OCI-LY1 (cell line): ENCODE measurements around the gene ZMYND19.
A peak's percentile ranks its signal among the peaks of the same experiment; 100 is the strongest.

Source experiments
- H2AFZ ChIP-seq: fragments of 200-600 bp; sonication (generic), shearing (Covaris generic); 2 replicates; pipeline ENCODE4 v1.6.0; 2014; ENCODE audit warnings: antibody characterized with exemption, mild to moderate bottlenecking, low read length
- H3F3A ChIP-seq: fragments of 200-600 bp; sonication (generic), shearing (Covaris generic); 2 replicates; pipeline ENCODE4 v1.6.0; 2014; ENCODE audit warnings: mild to moderate bottlenecking, antibody characterized with exemption, low read length, moderate library complexity; ENCODE audit not compliant: insufficient read depth
- H3K27ac ChIP-seq: fragments of 200-600 bp; sonication (generic); 2 replicates; pipeline ENCODE4 v1.5.1; 2014; ENCODE audit warnings: low read length, mixed run types, mild to moderate bottlenecking, low read depth; ENCODE audit not compliant: poor library complexity, severe bottlenecking
- H3K27me3 ChIP-seq: fragments of 200-600 bp; sonication (generic); 2 replicates; pipeline ENCODE4 v1.6.0; 2014; ENCODE audit warnings: antibody characterized with exemption, mild to moderate bottlenecking, low read length, moderate library complexity; ENCODE audit not compliant: insufficient read depth
- H3K36me3 ChIP-seq: fragments of 200-600 bp; sonication (generic); 2 replicates; pipeline ENCODE4 v1.6.1; 2014; ENCODE audit warnings: mild to moderate bottlenecking, antibody characterized with exemption, low read length, moderate library complexity, mixed read lengths; ENCODE audit not compliant: insufficient read depth
- H3K4me1 ChIP-seq: fragments of 200-600 bp; sonication (generic); 2 replicates; pipeline ENCODE4 v1.5.1; 2014; ENCODE audit warnings: mild to moderate bottlenecking, low read length, moderate library complexity; ENCODE audit not compliant: insufficient read depth, severe bottlenecking
- H3K4me2 ChIP-seq: fragments of 200-600 bp; sonication (generic), shearing (Covaris generic); 2 replicates; pipeline ENCODE4 v1.6.1; 2014; ENCODE audit warnings: low read length
- H3K4me3 ChIP-seq: fragments of 200-600 bp; sonication (generic); 2 replicates; pipeline ENCODE4 v1.5.1; 2014; ENCODE audit warnings: low read length, low read depth, mild to moderate bottlenecking, mixed read lengths; ENCODE audit not compliant: poor library complexity, severe bottlenecking
- H3K79me2 ChIP-seq: fragments of 200-600 bp; shearing (Covaris generic); 2 replicates; pipeline ENCODE4 v1.6.1; 2016; ENCODE audit warnings: mixed run types, low read length, mixed read lengths; ENCODE audit not compliant: insufficient read depth
- H3K9ac ChIP-seq: fragments of 200-600 bp; sonication (generic), shearing (Covaris generic); 2 replicates; pipeline ENCODE4 v1.6.1; 2014; ENCODE audit warnings: mild to moderate bottlenecking, low read length, mixed read lengths
- H3K9me2 ChIP-seq: fragments of 200-600 bp; sonication (generic), shearing (Covaris generic); 2 replicates; pipeline ENCODE4 v1.6.1; 2014; ENCODE audit warnings: low read depth, mild to moderate bottlenecking, low read length, mixed read lengths
- H3K9me3 ChIP-seq: fragments of 200-600 bp; shearing (Covaris generic); 2 replicates; pipeline ENCODE4 v1.6.1; 2014; ENCODE audit warnings: low read length, mixed read lengths
- H4K20me1 ChIP-seq: fragments of 200-600 bp; sonication (generic), shearing (Covaris generic); 2 replicates; pipeline ENCODE4 v1.6.0; 2016; ENCODE audit warnings: mild to moderate bottlenecking, low read length; ENCODE audit not compliant: insufficient read depth
- CTCF ChIP-seq: fragments of 200-600 bp; sonication (generic), shearing (Covaris generic); IDR thresholded peaks from 2 replicates; pipeline ENCODE4 v1.5.1; 2017; ENCODE audit warnings: mild to moderate bottlenecking, antibody characterized with exemption, low read length, moderate library complexity, mixed read lengths
- EZH2 ChIP-seq: fragments of 200-600 bp; sonication (generic), shearing (Covaris generic); IDR thresholded peaks from 2 replicates; pipeline ENCODE4 v1.8.0; 2017; ENCODE audit warnings: borderline replicate concordance, mixed run types, mild to moderate bottlenecking, antibody characterized with exemption, low read length, moderate library complexity, mixed read lengths

ZMYND19 gene

GRCh38 chr9:137607141-137607857 is 17.0 kb upstream of the ZMYND19 start:
- Histone ChIP-seq H2AFZ (no peak overlapping the region), H3K27me3 (no peaks in the 10 kb centered on the region), H3K9ac (peak overlapping the region; percentile 22; the same call in 1 of the 2 replicates), H3K36me3 (no peaks in the 10 kb centered on the region), H3F3A (no peaks in the 10 kb centered on the region), H3K9me2 (no peaks in the 10 kb centered on the region), H3K4me2 (peak overlapping the region; percentile 81), H3K79me2 (no peaks in the 10 kb centered on the region), H3K4me3 (peak overlapping the region; percentile 93), H3K9me3 (no peaks in the 10 kb centered on the region), H4K20me1 (no peaks in the 10 kb centered on the region), H3K4me1 (peaks cover 52% of the 10 kb centered on the region), H3K27ac (no peak overlapping the region)
- TF ChIP-seq EZH2: no peak
- no peak for TF ChIP-seq CTCF

- Histone ChIP-seq H3K9me2 (no peaks in the 10 kb centered on the region), H3K4me2 (peak overlapping the region; percentile 81), H3K9ac (peak overlapping the region; percentile 90), H3K4me3 (peak overlapping the region; percentile 93), H3K4me1 (peaks cover 46% of the 10 kb centered on the region), H4K20me1 (no peaks in the 10 kb centered on the region), H3K27ac (no peak overlapping the region), H2AFZ (no peak overlapping the region), H3K27me3 (no peaks in the 10 kb centered on the region), H3K79me2 (no peaks in the 10 kb centered on the region), H3F3A (no peaks in the 10 kb centered on the region), H3K9me3 (no peaks in the 10 kb centered on the region), H3K36me3 (no peaks in the 10 kb centered on the region)
- TF ChIP-seq CTCF (no peak), EZH2 (no peak)
Observed at GRCh38 chr9:137606734-137607138, 16.4 kb upstream of the ZMYND19 start.

GRCh38 chr9:137606005-137606621 is 15.8 kb upstream of the ZMYND19 start:
- no peaks in the 10 kb centered on the region for H3K9me2 ChIP-seq
- peaks cover 40% of the 10 kb centered on the region for H3K4me1 ChIP-seq
- no peak overlapping the region for H2AFZ ChIP-seq
- peak overlapping the region; percentile 90 for H3K9ac ChIP-seq
- TF ChIP-seq CTCF (no peak), EZH2 (no peak)
- peak overlapping the region; percentile 93 for H3K4me3 ChIP-seq
- peak overlapping the region; percentile 81 for H3K4me2 ChIP-seq
- no peaks in the 10 kb centered on the region for H3K36me3 ChIP-seq
- H3K79me2 ChIP-seq: no peaks in the 10 kb centered on the region
- H3K9me3 ChIP-seq: no peaks in the 10 kb centered on the region
- H3K27me3 ChIP-seq: no peaks in the 10 kb centered on the region
- no peaks in the 10 kb centered on the region for H4K20me1 ChIP-seq
- no peak overlapping the region for H3K27ac ChIP-seq
- H3F3A ChIP-seq: no peaks in the 10 kb centered on the region
